Measurements from ENCODE around the gene ZNF236.

GRCh38 chr18:76986406-76986805 lies 164.0 kb downstream of the ZNF236 start:
- TF ChIP-seq ZNF274 (IDR thresholded peaks at IDR 0.05; ENCODE audit: low read depth, low read length), result no peak
- no peak for TF ChIP-seq YY1 (IDR thresholded peaks at IDR 0.05; ENCODE audit: insufficient read depth, insufficient read length)

Data from NT2/D1 (cell line).